ENCODE data around the gene CREB5. TPM values are rescaled to one million over a fixed set of nuclear protein-coding genes. Genes with fewer than 3 reads are reported as not detected.

The CREB5 gene, protein sequence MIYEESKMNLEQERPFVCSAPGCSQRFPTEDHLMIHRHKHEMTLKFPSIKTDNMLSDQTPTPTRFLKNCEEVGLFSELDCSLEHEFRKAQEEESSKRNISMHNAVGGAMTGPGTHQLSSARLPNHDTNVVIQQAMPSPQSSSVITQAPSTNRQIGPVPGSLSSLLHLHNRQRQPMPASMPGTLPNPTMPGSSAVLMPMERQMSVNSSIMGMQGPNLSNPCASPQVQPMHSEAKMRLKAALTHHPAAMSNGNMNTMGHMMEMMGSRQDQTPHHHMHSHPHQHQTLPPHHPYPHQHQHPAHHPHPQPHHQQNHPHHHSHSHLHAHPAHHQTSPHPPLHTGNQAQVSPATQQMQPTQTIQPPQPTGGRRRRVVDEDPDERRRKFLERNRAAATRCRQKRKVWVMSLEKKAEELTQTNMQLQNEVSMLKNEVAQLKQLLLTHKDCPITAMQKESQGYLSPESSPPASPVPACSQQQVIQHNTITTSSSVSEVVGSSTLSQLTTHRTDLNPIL
- 1 to 10 TPM; 1.2 to 1.5 TPM for total RNA-seq

- peaks cover 40% of the 10 kb centered on the region for H3K4me1 Mint-ChIP-seq (ENCODE audit: low read depth)
- H3K9me3 Mint-ChIP-seq: no peaks in the 10 kb centered on the region
- no peak for ATAC-seq
- no peaks in the 10 kb centered on the region for H3K36me3 Mint-ChIP-seq (ENCODE audit: low read depth)
- CTCF ChIA-PET: interaction anchor here (1.2 to 1.9 kb wide), 3 partner anchors 14 to 79 kb away, joined by 3 to 6 read pairs (median 4); no protein-coding TSS in a partner anchor
- H3K27ac Mint-ChIP-seq: no peak within 1 kb of the TSS
- H3K27me3 Mint-ChIP-seq: peaks cover 49% of the 10 kb centered on the region
- intact Hi-C loops (cut with micrococcal nuclease): no loop called here
- POLR2A ChIA-PET: no interaction called here
- peak; percentile 13 for DNase-seq
- TF ChIP-seq CTCF (IDR thresholded peaks at IDR 0.05): peak; percentile 15
- H3K4me3 Mint-ChIP-seq: peak within 1 kb of the TSS; percentile 57
Observed at GRCh38 chr7:28411876-28412662, at the start of gene CREB5. TSS of gene CREB5 (plus strand) at chr7:28412518. CDS start at chr7:28412915, 397 bp downstream.

- Mint-ChIP-seq H3K36me3 (ENCODE audit: low read depth) (no peaks in the 10 kb centered on the region), H3K9me3 (peaks cover 14% of the 10 kb centered on the region), H3K4me3 (no peak overlapping the region), H3K4me1 (ENCODE audit: low read depth) (no peaks in the 10 kb centered on the region), H3K27me3 (peaks cover 6% of the 10 kb centered on the region), H3K27ac (no peak overlapping the region)
- TF ChIP-seq CTCF (IDR thresholded peaks at IDR 0.05): peak; percentile 13
- ChIA-PET POLR2A (interaction anchor here (0.5 kb wide), 1 partner anchor 191 kb away, joined by 3 read pairs; no protein-coding TSS in a partner anchor), CTCF (interaction anchor here (1.0 to 3.0 kb wide), 5 partner anchors 10 to 65 kb away, joined by 3 to 20 read pairs (median 4); no protein-coding TSS in a partner anchor)
- intact Hi-C loops (cut with micrococcal nuclease): no loop called here
- DNase-seq (no peak), ATAC-seq (no peak)
Observed at GRCh38 chr7:28362812-28363211, 49.5 kb upstream of the CREB5 start.

- Mint-ChIP-seq H3K9me3 (peaks cover 14% of the 10 kb centered on the region), H3K4me3 (no peak overlapping the region), H3K36me3 (ENCODE audit: low read depth) (no peaks in the 10 kb centered on the region), H3K27me3 (peaks cover 9% of the 10 kb centered on the region), H3K4me1 (ENCODE audit: low read depth) (no peaks in the 10 kb centered on the region), H3K27ac (no peak overlapping the region)
- no peak for DNase-seq
- peak; percentile 47 for TF ChIP-seq CTCF (IDR thresholded peaks at IDR 0.05)
- no peak for ATAC-seq
- ChIA-PET CTCF (interaction anchor here (0.7 to 3.0 kb wide), 7 partner anchors 9 to 131 kb away, joined by 3 to 20 read pairs (median 5); no protein-coding TSS in a partner anchor), POLR2A (no interaction called here)
- intact Hi-C loops (cut with micrococcal nuclease): no loop called here
Observed at GRCh38 chr7:28364082-28364481, 48.2 kb upstream of the CREB5 start.

DNA sequence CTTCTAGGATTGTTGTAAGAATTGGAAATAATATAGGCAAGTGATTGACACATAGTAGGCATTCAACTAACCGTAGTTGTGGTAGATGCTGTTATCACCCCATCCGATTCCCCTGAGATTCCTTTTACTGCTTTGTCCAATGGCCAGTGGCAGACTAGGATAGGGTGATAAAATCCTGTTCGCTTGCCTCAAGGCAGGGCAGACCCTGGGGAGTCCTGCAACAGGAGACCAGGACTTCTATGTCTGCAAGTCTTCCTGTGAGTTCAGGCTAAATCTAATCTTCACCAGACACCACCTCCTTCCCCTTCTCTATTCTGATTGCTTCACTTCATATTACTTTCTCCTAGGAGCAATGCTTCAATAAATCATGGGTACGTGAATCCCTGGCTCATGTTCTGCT, 42.8 kb upstream of the CREB5 start:
- ATAC-seq (no peak), DNase-seq (no peak)
- intact Hi-C loops (cut with micrococcal nuclease): no loop called here
- peaks cover 6% of the 10 kb centered on the region for H3K9me3 Mint-ChIP-seq
- no peak overlapping the region for H3K27ac Mint-ChIP-seq
- no peaks in the 10 kb centered on the region for H3K4me1 Mint-ChIP-seq (ENCODE audit: low read depth)
- no peak overlapping the region for H3K4me3 Mint-ChIP-seq
- ChIA-PET POLR2A (no interaction called here), CTCF (interaction anchor here (1.3 kb wide), 1 partner anchor 21 kb away, joined by 3 read pairs; no protein-coding TSS in a partner anchor)
- H3K36me3 Mint-ChIP-seq (ENCODE audit: low read depth): no peaks in the 10 kb centered on the region
- H3K27me3 Mint-ChIP-seq: peaks cover 4% of the 10 kb centered on the region
- TF ChIP-seq CTCF (IDR thresholded peaks at IDR 0.05): no peak
